HepG2 (cell line): ENCODE data around the gene SAMD10. TPM values are rescaled to one million over a fixed set of nuclear protein-coding genes. Genes with fewer than 3 reads are reported as not detected.
A peak's percentile ranks its signal among the peaks of the same experiment; 100 is the strongest.

Experiments used
- ATF7 ChIP-seq, 2 experiments: fragments of 450-650 bp in 1 of 2; sonication (generic) in 1 of 2; formaldehyde crosslinking in 1 of 2; IDR thresholded peaks; 2 replicates each; pipeline versions ENCODE4 v1.4.0 to v1.6.1; 2016 to 2020; ENCODE audit warnings: antibody characterized with exemption in 1 of 2, mild to moderate bottlenecking in 1 of 2, missing genetic modification reagents in 1 of 2
- ATF7-NPFF ChIP-seq: sonication (generic); formaldehyde crosslinking; IDR thresholded peaks from 2 replicates; pipeline ENCODE4 v1.8.1; 2023; ENCODE audit warnings: mild to moderate bottlenecking, low read depth, missing genetic modification reagents, moderate library complexity
- ATM ChIP-seq: fragments of 450-650 bp; IDR thresholded peaks from 2 replicates; pipeline ENCODE4 v1.7.1; 2017; ENCODE audit warnings: mild to moderate bottlenecking, borderline replicate concordance
- BRCA1 ChIP-seq: sonication (generic); formaldehyde crosslinking; IDR thresholded peaks from 2 replicates; pipeline ENCODE4 v1.4.0; 2020; ENCODE audit warnings: missing genetic modification reagents
- IRF2 ChIP-seq: IDR thresholded peaks from 2 replicates; pipeline ENCODE4 v1.6.1; 2018; ENCODE audit warnings: missing genetic modification reagents, missing compliant biosample characterization
- ISL2 ChIP-seq: sonication (generic); formaldehyde crosslinking; IDR thresholded peaks from 2 replicates; pipeline ENCODE4 v1.5.0; 2020; ENCODE audit warnings: missing genetic modification reagents
- ISX ChIP-seq: sonication (generic); formaldehyde crosslinking; conservative IDR thresholded peaks from 2 replicates; pipeline ENCODE4 v1.5.0; 2020; ENCODE audit warnings: missing genetic modification reagents
- KLF16 ChIP-seq, 2 experiments: sonication (generic) in 1 of 2; formaldehyde crosslinking in 1 of 2; IDR thresholded peaks; 2 replicates each; pipeline versions ENCODE4 v1.6.1 to v1.8.0; 2016 to 2023; ENCODE audit warnings: missing genetic modification reagents in 2 of 2, missing compliant biosample characterization in 1 of 2
- MIER3 ChIP-seq: IDR thresholded peaks from 2 replicates; pipeline ENCODE4 v1.6.1; 2016; ENCODE audit warnings: missing compliant biosample characterization, borderline replicate concordance
- MXD4 ChIP-seq: IDR thresholded peaks from 2 replicates; pipeline ENCODE4 v1.6.1; 2016; ENCODE audit warnings: mild to moderate bottlenecking, missing biosample characterization, missing genetic modification reagents
- NBN ChIP-seq: fragments of 450-650 bp; conservative IDR thresholded peaks from 2 replicates; pipeline ENCODE4 v1.6.1; 2017
- NR0B2 ChIP-seq: sonication (generic); formaldehyde crosslinking; IDR thresholded peaks from 2 replicates; pipeline ENCODE4 v1.4.0; 2020; ENCODE audit warnings: mild to moderate bottlenecking, missing genetic modification reagents
- PAWR ChIP-seq: sonication (generic); formaldehyde crosslinking; IDR thresholded peaks from 2 replicates; pipeline ENCODE4 v1.4.0; 2020; ENCODE audit warnings: missing genetic modification reagents, mild to moderate bottlenecking, borderline replicate concordance
- PPARG ChIP-seq: conservative IDR thresholded peaks from 2 replicates; pipeline ENCODE4 v1.6.1; 2016; ENCODE audit warnings: missing biosample characterization, missing genetic modification reagents
- RBFOX2 ChIP-seq: fragments of 200-400 bp; formaldehyde crosslinking; IDR thresholded peaks from 2 replicates; pipeline ENCODE4 v1.6.1; 2017; ENCODE audit warnings: low read depth, mild to moderate bottlenecking, low read length
- REL ChIP-seq: sonication (generic); formaldehyde crosslinking; conservative IDR thresholded peaks from 2 replicates; pipeline ENCODE4 v1.8.0; 2022; ENCODE audit warnings: mild to moderate bottlenecking, missing genetic modification reagents, moderate library complexity
- RORA ChIP-seq: sonication (generic); formaldehyde crosslinking; IDR thresholded peaks from 2 replicates; pipeline ENCODE4 v1.5.0; 2020; ENCODE audit warnings: mild to moderate bottlenecking, missing genetic modification reagents, moderate library complexity
- SAP130 ChIP-seq: IDR thresholded peaks from 2 replicates; pipeline ENCODE4 v1.6.1; 2016; ENCODE audit warnings: low read depth
- SMAD1 ChIP-seq: sonication (generic); formaldehyde crosslinking; IDR thresholded peaks from 2 replicates; pipeline ENCODE4 v1.4.0; 2020; ENCODE audit warnings: missing genetic modification reagents, low read depth, mild to moderate bottlenecking, borderline replicate concordance
- SMAD3 ChIP-seq: sonication (generic); formaldehyde crosslinking; IDR thresholded peaks from 2 replicates; pipeline ENCODE4 v1.4.0; 2020; ENCODE audit warnings: missing genetic modification reagents
- SP1 ChIP-seq, 2 experiments: fragments of 450-650 bp in 1 of 2; sonication (generic) in 1 of 2; formaldehyde crosslinking in 1 of 2; IDR thresholded peaks; 2 replicates each; pipeline versions ENCODE4 v1.4.0 to v1.6.1; 2016 to 2020; ENCODE audit warnings: missing genetic modification reagents in 1 of 2
- XRCC5 ChIP-seq: fragments of 200-400 bp; formaldehyde crosslinking; optimal IDR thresholded peaks from 2 replicates; pipeline ENCODE3; 2017; ENCODE audit warnings: mild to moderate bottlenecking, low read length
- YY1 ChIP-seq: IDR thresholded peaks from 2 replicates; pipeline ENCODE4 v1.6.1; 2011; ENCODE audit warnings: low read length, low read depth, moderate library complexity, mild to moderate bottlenecking; ENCODE audit not compliant: insufficient read depth, insufficient replicate concordance
- ZNF335 ChIP-seq: sonication (generic); formaldehyde crosslinking; IDR thresholded peaks from 2 replicates; pipeline ENCODE4 v1.4.0; 2020; ENCODE audit warnings: missing genetic modification reagents
- ZNF337 ChIP-seq: sonication (generic); formaldehyde crosslinking; IDR thresholded peaks from 2 replicates; pipeline ENCODE4 v1.5.1; 2020; ENCODE audit warnings: missing genetic modification reagents, low read depth, mild to moderate bottlenecking, borderline replicate concordance
- ZNF432 ChIP-seq: sonication (generic); formaldehyde crosslinking; IDR thresholded peaks from 2 replicates; pipeline ENCODE4 v1.5.0; 2020; ENCODE audit warnings: missing genetic modification reagents, mild to moderate bottlenecking, borderline replicate concordance
- ZNF558 ChIP-seq: sonication (generic); formaldehyde crosslinking; IDR thresholded peaks from 2 replicates; pipeline ENCODE4 v1.9.0; 2022; ENCODE audit warnings: mild to moderate bottlenecking, missing genetic modification reagents, borderline replicate concordance
- ZNF597 ChIP-seq: sonication (generic); formaldehyde crosslinking; IDR thresholded peaks from 2 replicates; pipeline ENCODE4 v1.5.0; 2020; ENCODE audit warnings: missing genetic modification reagents
- ZNF615 ChIP-seq: sonication (generic); formaldehyde crosslinking; IDR thresholded peaks from 2 replicates; pipeline ENCODE4 v1.5.0; 2020; ENCODE audit warnings: mild to moderate bottlenecking, missing genetic modification reagents, borderline replicate concordance
- ZNF619 ChIP-seq: sonication (generic); formaldehyde crosslinking; IDR thresholded peaks from 2 replicates; pipeline ENCODE4 v1.4.0; 2020; ENCODE audit warnings: mild to moderate bottlenecking, missing genetic modification reagents
- ZNF713 ChIP-seq: sonication (generic); formaldehyde crosslinking; IDR thresholded peaks from 2 replicates; pipeline ENCODE4 v1.4.0; 2020; ENCODE audit warnings: mild to moderate bottlenecking, missing genetic modification reagents
- polyA plus RNA-seq, 8 experiments: library from polyadenylated mRNA; depleted of rRNA in 3 of 8; stranded (reverse) in 7 of 8; unstranded in 1 of 8; fragments of >200 nt; fragmentation: Illumina TruSeq in 4 of 8; extraction: Trizol in 4 of 8; gene quantifications; 2 replicates each; pipeline versions ENCODE4 v1.2.1 to v1.2.3, GENCODE V29; 2011 to 2016; ENCODE audit warnings: low read depth in 4 of 8, missing spikeins in 1 of 8, mixed read lengths in 1 of 8; ENCODE audit not compliant: insufficient read depth in 1 of 8
- total RNA-seq, 5 experiments: library from RNA; depleted of rRNA; stranded (reverse); fragments of >200 nt; fragmentation: Illumina TruSeq; extraction: Trizol; gene quantifications; 2 replicates each; pipeline ENCODE4 v1.2.3, GENCODE V29; 2016; ENCODE audit warnings: low read depth in 1 of 5

The SAMD10 gene
- total and polyA plus RNA-seq, 2 of the 13 experiments (the other 11 are each of a cell fraction or from before 2014, with no cell fraction given) = 6.1 to 11.0 TPM

GRCh38 chr20:63980806-63981728 lies 1.6 kb upstream of the SAMD10 start, which contains the start of gene PRPF6 (continued):
- TF ChIP-seq PPARG (CRISPR knock-in tag) (peak; percentile 78), ZNF597 (CRISPR knock-in tag) (no peak), ISX (no peak), YY1 (peak; percentile 75), ISL2 (CRISPR knock-in tag) (peak; percentile 88), ATF7 (IDR thresholded peaks at IDR 0.05) (no peak), ATF7 (CRISPR knock-in tag; IDR thresholded peaks at IDR 0.05) (peak; percentile 68), MIER3 (CRISPR knock-in tag) (peak; percentile 98), ZNF713 (CRISPR knock-in tag) (peak; percentile 51; the same call in 1 of the 2 replicates), ZNF335 (peak; percentile 90), NR0B2 (CRISPR knock-in tag) (peak; percentile 98), SAP130 (CRISPR knock-in tag) (peak; percentile 100), ZNF337 (CRISPR knock-in tag) (peak; percentile 98), ZNF432 (CRISPR knock-in tag) (no peak), ATM (no peak), RBFOX2 (peak; percentile 96), SMAD3 (CRISPR knock-in tag) (peak; percentile 98), REL (CRISPR knock-in tag) (peak; percentile 98), BRCA1 (0 out of 2 replicates have a peak, but pooled peaks have one; percentile 83), ATF7-NPFF (peak; percentile 97), PAWR (CRISPR knock-in tag) (no peak), KLF16 (CRISPR knock-in tag; IDR thresholded peaks at IDR 0.05) (peak; percentile 98 to 100), MXD4 (CRISPR knock-in tag) (peak; percentile 97), SP1 (IDR thresholded peaks at IDR 0.05) (no peak), SP1 (CRISPR knock-in tag; IDR thresholded peaks at IDR 0.05) (peak; percentile 100), IRF2 (CRISPR knock-in tag) (peak; percentile 99), XRCC5 (peak; percentile 97), NBN (no peak), ZNF615 (CRISPR knock-in tag) (no peak; the same call in 1 of the 2 replicates), ZNF619 (CRISPR knock-in tag) (peak; percentile 96), SMAD1 (CRISPR knock-in tag) (peak; percentile 98), ZNF558 (peak; percentile 96), RORA (no peak)
